Progenitor cell of endocrine pancreas (in vitro differentiated cells): ENCODE data around the gene ATP2B2. TPM values are rescaled to one million over a fixed set of nuclear protein-coding genes. Genes with fewer than 3 reads are reported as not detected.

Experiments
- DNase-seq: peaks from one replicate; pipeline ENCODE4 v3.0.0; 2021; ENCODE audit warnings: low spot score; ENCODE audit not compliant: unreplicated experiment
- H3K27ac Mint-ChIP-seq: 2 replicates; pipeline ENCODE4 v1.8.0; 2021; ENCODE audit warnings: mild to moderate bottlenecking, moderate library complexity, mixed read lengths
- H3K27me3 Mint-ChIP-seq: 2 replicates; pipeline ENCODE4 v1.8.0; 2021; ENCODE audit warnings: mixed read lengths
- H3K36me3 Mint-ChIP-seq: 2 replicates; pipeline ENCODE4 v1.8.0; 2022; ENCODE audit warnings: mixed read lengths; ENCODE audit not compliant: insufficient read depth
- H3K4me1 Mint-ChIP-seq: 2 replicates; pipeline ENCODE4 v1.8.0; 2021; ENCODE audit warnings: low read depth, mixed read lengths
- H3K4me3 Mint-ChIP-seq: 2 replicates; pipeline ENCODE4 v1.8.0; 2021; ENCODE audit warnings: low read depth, mild to moderate bottlenecking, moderate library complexity, mixed read lengths
- H3K9me3 Mint-ChIP-seq: 2 replicates; pipeline ENCODE4 v1.8.0; 2021; ENCODE audit warnings: low read depth, mixed read lengths
- CTCF ChIP-seq: fragments of 200-600 bp; sonication (generic); IDR thresholded peaks from one replicate; pipeline ENCODE4 v1.5.0; 2021; ENCODE audit warnings: antibody characterized with exemption, mild to moderate bottlenecking; ENCODE audit not compliant: unreplicated experiment
- long read RNA-seq: library from polyadenylated mRNA; unstranded; transcript quantifications from one replicate; pipeline ENCODE4 v2.0.0, GENCODE V29; 2020
- total RNA-seq: library from RNA; stranded (reverse); gene quantifications from 2 replicates; pipeline ENCODE4 v1.2.1, GENCODE V29; 2021

Gene ATP2B2
- total RNA-seq, result 0.07 TPM in 2 replicates
- long read RNA-seq, result 0 reads

- Mint-ChIP-seq H3K27me3 (peaks cover 29% of the 10 kb centered on the region), H3K27ac (no peak within 1 kb of the TSS), H3K9me3 (no peaks in the 10 kb centered on the region), H3K4me3 (peak within 1 kb of the TSS; percentile 31), H3K36me3 (no peaks in the 10 kb centered on the region), H3K4me1 (peaks cover 5% of the 10 kb centered on the region)
- no peak for TF ChIP-seq CTCF
- DNase-seq, result no peak
Observed at GRCh38 chr3:10505050-10505790, at the start of gene ATP2B2. ATP2B2 (minus strand) TSS chr3:10505586; CDS start chr3:10449543, 56,043 bp downstream.

- no peak for TF ChIP-seq CTCF
- DNase-seq, result no peak
- H3K27me3 Mint-ChIP-seq, result peaks cover 6% of the 10 kb centered on the region
Observed at GRCh38 chr3:10554746-10555145, 49.4 kb upstream of the ATP2B2 start.

GRCh38 chr3:10554236-10554611 is 48.8 kb upstream of the ATP2B2 start:
- no peak for DNase-seq
- no peak for TF ChIP-seq CTCF
- no peak overlapping the region for H3K4me3 Mint-ChIP-seq
- no peaks in the 10 kb centered on the region for H3K9me3 Mint-ChIP-seq
- no peaks in the 10 kb centered on the region for H3K36me3 Mint-ChIP-seq
- H3K4me1 Mint-ChIP-seq, result peaks cover 11% of the 10 kb centered on the region
- peaks cover 3% of the 10 kb centered on the region for H3K27me3 Mint-ChIP-seq
- peak overlapping the region; percentile 60 for H3K27ac Mint-ChIP-seq

More at GRCh38 chr3:10554746-10555145, 49.4 kb upstream of the ATP2B2 start:
- H3K4me3 Mint-ChIP-seq, result no peak overlapping the region
- H3K9me3 Mint-ChIP-seq, result no peaks in the 10 kb centered on the region
- no peaks in the 10 kb centered on the region for H3K36me3 Mint-ChIP-seq
- no peak overlapping the region for H3K27ac Mint-ChIP-seq
- H3K4me1 Mint-ChIP-seq, result peaks cover 11% of the 10 kb centered on the region

GRCh38 chr3:10553591-10554235 is 48.3 kb upstream of the ATP2B2 start:
- Mint-ChIP-seq H3K27me3 (peaks cover 3% of the 10 kb centered on the region), H3K36me3 (no peaks in the 10 kb centered on the region), H3K9me3 (no peaks in the 10 kb centered on the region), H3K4me1 (peaks cover 11% of the 10 kb centered on the region), H3K4me3 (no peak overlapping the region), H3K27ac (peak overlapping the region; percentile 72)
- no peak for TF ChIP-seq CTCF
- DNase-seq, result no peak

- no peak for DNase-seq
- Mint-ChIP-seq H3K27ac (no peak overlapping the region), H3K4me1 (peaks cover 11% of the 10 kb centered on the region), H3K4me3 (no peak overlapping the region), H3K9me3 (no peaks in the 10 kb centered on the region), H3K36me3 (no peaks in the 10 kb centered on the region), H3K27me3 (peaks cover under 1% of the 10 kb centered on the region)
- TF ChIP-seq CTCF, result no peak
Observed at GRCh38 chr3:10552631-10552943, 47.2 kb upstream of the ATP2B2 start.
